ENCODE measurements around the gene DAGLA. TPM values are rescaled to one million over a fixed set of nuclear protein-coding genes. Genes with fewer than 3 reads are reported as not detected.
A peak's percentile ranks its signal among the peaks of the same experiment; 100 is the strongest.

The DAGLA gene
- polyA plus RNA-seq, 4 donors = 3.3 to 4.7 (median 3.4) TPM

DNA sequence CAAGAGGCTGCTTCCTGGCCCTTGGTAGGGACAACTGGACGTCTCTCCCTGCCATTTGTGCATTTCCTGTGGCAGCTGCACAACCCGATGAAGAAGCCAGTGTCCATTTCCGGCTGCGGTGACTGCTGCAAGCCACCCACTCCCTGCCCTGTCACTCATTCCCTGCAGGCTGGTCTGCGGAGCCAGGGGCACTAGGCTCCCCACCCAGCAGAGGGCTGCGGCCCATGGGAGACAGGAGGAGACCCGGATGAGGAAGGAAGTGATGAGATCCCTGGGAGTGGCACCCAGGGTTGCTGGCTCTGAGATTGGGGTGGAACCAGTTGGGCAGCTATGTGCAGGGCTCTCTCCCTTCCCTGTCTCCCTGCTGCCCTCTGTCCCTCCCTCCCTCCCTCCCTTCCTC lies 62.2 kb downstream of the DAGLA start:
- DNase-seq (ENCODE audit: low read depth in 4 of 4, low spot score in 3 of 4) = no peak

DNA sequence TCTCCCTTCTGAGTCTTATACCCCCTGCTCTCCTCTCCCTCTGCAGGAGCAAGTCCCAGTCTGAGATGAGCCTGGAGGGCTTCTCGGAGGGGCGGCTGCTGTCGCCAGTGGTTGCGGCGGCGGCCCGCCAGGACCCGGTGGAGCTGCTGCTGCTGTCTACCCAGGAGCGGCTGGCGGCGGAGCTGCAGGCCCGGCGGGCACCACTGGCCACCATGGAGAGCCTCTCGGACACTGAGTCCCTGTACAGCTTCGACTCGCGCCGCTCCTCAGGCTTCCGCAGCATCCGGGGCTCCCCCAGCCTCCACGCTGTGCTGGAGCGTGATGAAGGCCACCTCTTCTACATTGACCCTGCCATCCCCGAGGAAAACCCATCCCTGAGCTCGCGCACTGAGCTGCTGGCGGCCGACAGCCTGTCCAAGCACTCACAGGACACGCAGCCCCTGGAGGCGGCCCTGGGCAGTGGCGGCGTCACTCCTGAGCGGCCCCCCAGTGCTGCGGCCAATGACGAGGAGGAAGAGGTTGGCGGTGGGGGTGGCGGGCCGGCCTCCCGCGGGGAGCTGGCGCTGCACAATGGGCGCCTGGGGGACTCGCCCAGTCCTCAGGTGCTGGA lies 63.4 kb downstream of the DAGLA start:
- DNase-seq (ENCODE audit: low read depth in 4 of 4, low spot score in 3 of 4) = no peak

DNA sequence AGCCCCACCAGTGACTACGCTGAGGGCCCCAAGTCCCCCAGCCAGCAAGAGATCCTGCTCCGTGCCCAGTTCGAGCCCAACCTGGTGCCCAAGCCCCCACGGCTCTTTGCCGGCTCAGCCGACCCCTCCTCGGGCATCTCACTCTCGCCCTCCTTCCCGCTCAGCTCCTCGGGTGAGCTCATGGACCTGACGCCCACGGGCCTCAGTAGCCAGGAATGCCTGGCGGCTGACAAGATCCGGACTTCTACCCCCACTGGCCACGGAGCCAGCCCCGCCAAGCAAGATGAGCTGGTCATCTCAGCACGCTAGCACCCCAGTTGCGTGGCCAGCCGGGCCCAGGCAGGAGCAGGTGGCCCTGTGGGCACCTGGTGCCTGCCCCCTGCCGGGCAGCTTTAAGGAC lies 64.0 kb downstream of the DAGLA start:
- no peak for DNase-seq (ENCODE audit: low read depth in 4 of 4, low spot score in 3 of 4)

DNA sequence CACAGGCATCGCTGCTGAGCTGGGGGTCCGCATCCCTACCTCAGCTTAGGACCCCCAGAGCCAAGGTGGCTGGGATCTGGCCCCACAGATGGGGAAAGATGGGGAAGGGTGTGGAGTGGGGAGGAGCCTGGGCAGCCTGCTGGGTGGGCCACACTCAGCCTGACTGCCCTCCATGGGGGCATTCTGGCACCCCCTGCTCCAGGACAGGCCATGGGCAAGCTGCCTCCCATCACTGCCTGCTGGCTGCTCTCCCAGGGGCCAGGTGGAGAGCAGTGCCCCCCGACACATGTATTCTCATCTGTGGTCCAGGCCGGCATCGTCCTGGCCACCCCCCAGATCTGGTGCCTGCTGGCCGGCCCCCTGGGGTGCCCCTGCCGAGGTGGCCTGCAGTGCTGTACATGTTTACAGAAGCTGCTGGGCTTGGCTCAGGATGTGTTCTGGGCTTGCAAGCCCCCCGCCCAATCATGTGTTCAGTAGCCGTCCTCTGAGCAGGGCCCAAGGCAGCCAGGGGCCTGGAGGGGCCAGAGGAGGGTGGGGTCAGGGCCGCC lies 64.5 kb downstream of the DAGLA start:
- DNase-seq (ENCODE audit: low read depth in 4 of 4, low spot score in 3 of 4) = no peak

DNA sequence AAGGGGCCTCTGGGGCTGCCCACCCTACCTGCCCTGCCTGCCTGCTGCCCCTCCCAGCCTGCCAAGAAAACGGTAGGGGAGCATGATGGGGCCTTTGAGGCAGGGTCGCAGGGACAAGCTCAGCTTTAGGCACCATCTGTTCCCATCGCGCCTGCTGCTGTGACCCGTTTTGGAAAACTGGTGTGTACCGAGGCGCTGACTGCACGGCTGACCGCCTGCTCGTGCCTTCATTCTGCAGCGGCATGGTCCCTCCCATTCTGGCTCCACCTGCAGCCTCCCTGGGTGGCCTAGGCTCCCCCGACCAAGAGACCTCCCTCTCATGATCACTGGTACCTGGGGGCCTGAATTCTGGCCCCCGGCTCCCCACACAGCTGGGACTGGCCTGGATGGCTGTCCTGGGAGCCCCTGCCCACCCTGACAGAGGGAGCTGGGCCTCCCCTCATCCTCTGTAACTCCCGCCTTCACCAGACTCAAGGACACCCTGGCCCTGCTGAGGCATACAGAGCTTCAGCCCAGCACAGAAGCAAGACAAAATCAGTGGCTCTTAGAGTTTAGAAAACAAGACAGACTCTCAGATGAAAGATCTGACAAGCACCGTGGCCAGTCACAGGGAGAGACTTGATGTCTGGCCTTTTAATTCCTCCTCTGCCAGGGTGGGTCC lies 65.7 kb downstream of the DAGLA start:
- DNase-seq (ENCODE audit: low read depth in 4 of 4, low spot score in 3 of 4) = no peak

DNA sequence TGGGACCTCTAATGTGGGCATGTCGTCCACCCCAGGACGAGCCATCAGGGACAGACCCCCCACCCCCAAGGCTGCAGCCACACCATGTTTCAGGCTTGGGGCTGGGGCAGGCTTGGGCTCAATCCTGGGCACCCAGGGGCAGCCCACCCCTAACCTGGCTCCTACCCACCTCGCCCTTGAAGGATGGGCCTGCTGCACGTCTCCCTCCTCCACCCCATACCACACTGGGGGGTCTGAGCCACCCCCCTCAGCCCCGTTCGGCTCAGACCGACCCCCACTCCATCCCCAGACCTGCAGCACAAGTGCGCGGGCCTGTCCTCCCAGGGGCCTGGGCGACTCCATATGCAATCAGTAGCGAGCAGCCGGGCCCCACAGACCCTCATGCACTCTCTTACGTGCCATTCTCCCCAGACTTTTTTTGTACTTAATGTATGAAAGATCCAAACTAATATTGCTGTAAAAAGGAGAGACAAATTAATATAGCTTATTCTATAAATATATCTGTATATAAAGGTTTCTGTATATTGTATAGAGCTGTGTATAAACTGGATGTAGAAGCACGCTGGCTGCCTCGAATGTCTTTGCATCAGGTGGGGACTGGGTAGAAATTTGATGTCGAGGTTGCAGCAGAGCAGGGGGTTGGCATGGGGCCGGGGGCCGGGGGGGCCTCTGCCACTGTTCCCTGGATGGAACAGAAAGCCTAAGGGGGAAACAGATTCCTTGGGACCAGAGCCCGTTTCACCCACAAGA lies 66.4 kb downstream of the DAGLA start:
- DNase-seq (ENCODE audit: low read depth in 4 of 4, low spot score in 3 of 4) = no peak

DNA sequence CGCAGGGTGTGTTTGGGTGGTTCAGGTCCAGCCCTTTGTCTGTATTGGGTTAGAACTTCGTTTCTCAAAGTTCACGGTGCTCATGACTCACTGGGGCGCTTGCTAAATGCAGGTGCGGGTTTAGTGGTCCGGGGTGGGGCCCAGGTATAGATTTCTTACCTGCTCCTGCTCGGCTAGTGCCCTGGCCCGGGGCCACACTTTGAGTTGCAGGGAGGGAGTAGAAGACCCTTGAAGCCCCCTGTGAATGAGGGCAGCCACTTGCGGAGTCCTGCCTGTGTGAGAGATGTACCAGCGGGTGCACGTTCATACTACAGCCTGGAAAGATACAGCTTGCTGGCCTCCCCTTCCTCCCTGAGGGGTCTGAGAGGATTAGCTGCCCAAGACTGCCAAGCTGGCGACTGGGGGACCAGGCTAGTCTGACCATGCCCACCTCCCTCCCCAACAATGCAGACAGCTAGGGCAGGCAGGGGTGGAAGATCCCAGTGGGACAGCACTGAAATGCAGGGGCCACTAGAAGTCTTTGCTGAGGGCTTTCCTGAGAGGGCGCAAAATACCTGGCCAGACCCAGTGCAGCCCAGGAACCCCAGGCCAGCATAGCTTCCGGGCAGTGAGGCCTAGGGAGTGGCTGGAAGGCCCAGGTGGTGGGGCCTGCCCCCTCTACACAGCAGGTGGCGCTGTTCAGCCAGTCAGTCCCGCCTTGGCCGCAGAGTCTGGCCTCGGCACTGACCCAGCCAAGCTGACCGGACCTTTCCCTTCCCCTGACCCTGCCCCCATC lies 67.2 kb downstream of the DAGLA start:
- DNase-seq (ENCODE audit: low read depth in 4 of 4, low spot score in 3 of 4) = no peak

DNA sequence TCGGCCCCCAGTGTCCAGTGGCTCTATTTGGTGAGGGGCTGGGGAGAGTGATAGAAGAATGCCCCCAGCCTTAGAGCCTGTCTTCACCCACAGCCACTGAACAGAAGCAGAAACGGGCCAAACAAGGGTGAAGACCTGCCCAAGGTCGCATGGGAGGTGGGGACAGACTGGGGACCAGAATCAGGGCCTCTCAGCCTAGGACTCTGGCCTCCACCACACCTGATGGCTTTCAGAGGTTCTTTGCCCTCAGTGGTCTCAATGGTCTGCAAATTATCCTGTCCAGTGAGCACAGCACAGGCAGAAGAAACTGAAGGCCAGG lies 67.7 kb downstream of the DAGLA start:
- DNase-seq (ENCODE audit: low read depth in 4 of 4, low spot score in 3 of 4) = no peak

DNA sequence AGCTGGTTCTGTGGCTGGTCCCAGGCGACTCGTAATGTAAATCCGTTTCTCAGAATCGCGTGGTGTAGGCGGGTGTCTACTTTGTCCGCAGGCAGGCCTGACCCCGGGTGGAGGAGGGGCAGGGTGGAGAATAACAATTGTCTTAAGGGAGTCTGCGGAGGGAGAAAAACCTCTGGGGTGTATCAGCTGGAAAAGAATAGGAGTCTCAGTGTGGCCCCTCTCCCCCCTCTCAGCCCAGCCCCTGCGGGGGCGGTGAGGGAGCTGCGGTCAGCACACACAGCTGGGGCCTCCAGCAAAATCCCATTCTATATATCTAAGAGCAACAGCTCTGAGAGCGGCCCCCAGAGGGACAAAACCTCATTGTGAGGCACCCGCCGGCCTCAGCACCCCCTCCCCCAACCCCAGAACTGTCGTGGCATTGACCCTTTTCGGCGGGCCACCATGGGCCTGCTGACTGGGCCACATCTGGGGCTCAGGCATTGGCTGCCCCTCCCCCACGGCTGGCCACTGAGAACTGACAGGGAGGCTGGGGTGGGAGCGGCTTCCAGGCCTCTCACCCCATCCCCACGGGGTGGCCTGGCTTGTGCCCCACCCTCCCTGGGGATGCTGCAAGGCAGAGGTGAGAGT lies 69.5 kb downstream of the DAGLA start:
- DNase-seq (ENCODE audit: low read depth in 4 of 4, low spot score in 3 of 4) = peak in 1 of 4 donors; percentile 46

DNA sequence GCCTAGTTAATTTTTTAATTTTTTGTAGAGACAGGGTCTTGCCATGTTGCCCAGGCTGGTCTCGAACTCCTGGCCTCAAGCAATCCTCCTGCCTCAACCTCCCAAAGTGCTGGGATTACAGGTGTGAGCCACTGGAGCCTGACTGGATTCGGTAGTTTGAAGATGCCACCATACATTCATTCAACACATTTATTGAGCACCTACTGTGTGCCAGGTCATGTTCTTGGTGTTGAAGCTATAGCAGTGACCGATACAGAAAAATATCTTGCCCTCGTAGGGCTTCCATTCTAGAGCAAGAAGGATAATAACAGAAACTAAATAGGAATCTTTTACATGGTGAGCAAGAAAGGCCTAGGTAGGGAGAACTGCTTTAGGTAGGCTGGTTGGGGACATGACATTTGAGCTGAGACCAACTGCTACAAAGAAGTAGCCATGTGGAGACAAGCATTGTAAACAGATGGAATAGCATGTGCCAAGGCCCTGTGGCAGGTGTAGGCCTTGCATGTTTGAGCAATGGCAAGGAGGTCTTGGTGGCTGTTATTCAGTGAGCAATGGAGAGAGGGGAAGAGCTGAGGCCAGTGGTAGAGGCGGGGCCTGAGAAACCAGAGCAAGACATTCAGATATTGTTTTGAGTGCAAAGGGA lies 70.6 kb downstream of the DAGLA start:
- no peak for DNase-seq (ENCODE audit: low read depth in 4 of 4, low spot score in 3 of 4)

DNA sequence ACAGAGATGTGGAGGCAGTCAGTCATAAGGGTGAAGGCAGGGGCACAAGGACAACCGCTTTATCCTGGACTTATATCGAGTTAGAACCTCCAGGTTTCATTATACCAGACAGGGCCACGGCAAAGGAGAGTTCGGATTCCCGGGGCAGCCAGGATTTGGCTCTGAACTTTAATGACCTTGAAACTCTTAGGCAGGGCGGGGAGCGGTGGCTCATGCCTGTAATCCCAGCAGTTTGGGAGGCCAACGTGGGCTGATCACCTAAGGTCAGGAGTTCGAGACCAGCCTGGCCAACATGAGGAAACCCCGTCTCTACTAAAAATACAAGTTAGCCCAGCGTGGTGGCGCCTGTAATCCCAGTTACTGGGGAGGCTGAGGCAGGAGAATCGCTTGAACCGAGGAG lies 71.2 kb downstream of the DAGLA start:
- DNase-seq (ENCODE audit: low read depth in 4 of 4, low spot score in 3 of 4) = no peak

DNA sequence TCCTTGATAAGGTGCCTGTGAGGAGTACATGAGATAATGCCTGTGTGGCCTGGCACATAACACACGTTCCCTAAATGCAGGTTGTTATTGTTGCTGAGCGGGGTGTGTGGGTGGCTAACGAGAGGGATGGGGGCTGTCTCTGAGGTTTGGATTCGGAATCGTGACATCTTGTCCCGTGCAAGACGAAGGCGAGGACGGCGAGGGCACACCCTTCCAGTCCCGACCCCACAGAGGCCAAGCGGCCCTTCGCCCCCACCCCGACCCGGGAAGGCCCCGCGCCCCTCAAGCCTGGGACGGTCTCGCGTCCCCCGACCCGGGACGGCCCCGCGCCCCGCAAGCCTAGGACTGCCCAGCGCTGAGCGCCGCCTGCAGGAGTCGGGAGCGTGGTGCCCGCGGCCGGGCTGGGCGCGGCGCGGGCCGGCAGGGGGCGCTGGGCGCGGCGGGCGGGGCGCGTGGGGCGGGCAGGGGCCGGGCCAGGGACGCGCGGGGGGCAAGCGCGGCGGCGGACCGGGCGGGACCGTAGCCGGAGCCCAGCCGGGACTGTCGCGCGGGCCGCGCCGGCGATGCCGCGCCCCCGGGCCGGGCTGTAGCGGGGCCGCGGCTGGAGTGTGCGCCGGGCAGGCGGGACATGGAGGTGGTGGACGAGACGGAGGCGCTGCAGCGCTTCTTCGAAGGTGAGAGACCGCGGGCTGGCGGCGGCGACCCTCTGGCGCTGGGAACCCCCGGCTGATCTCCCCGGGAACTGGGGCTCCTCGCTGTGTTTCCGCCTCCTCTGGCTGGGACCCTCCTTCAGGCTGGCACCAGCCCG lies 72.1 kb downstream of the DAGLA start, which contains the start of gene MYRF:
Gene MYRF (plus strand): TSS at position 520 of the 808 bp plus-strand sequence. CDS start 109 bp downstream, at position 629.
- DNase-seq (ENCODE audit: low read depth in 4 of 4, low spot score in 3 of 4) = no peak

DNA sequence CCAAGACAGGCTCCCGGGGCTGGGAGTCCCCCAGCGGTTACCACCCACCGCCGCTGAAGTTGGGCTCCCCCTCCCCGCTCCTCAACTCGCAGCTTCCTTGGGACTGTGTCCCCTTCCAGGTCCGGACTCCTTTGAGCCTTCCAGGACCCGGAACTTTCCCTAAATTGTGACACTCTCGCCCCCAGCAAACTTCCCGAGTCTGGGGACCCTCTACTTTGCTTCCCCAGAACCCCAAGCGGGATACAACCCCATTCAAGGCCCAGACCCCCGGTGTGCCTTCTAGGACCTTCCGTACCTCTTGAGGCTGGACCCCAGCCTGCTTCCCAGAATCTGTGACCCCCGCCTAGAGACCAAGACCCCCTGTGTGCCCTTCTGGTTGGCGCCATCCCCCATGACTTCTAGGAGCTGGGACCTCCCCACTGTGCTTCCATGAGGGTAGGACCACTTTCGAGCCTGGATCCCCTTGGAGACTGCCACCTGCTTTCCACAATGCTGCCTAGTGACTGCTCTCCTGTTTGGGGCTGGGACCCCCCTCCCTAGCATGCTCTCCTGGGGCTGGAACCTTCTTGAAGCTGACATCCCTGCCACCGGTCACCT lies 72.8 kb downstream of the DAGLA start:
- no peak for DNase-seq (ENCODE audit: low read depth in 4 of 4, low spot score in 3 of 4)

DNA sequence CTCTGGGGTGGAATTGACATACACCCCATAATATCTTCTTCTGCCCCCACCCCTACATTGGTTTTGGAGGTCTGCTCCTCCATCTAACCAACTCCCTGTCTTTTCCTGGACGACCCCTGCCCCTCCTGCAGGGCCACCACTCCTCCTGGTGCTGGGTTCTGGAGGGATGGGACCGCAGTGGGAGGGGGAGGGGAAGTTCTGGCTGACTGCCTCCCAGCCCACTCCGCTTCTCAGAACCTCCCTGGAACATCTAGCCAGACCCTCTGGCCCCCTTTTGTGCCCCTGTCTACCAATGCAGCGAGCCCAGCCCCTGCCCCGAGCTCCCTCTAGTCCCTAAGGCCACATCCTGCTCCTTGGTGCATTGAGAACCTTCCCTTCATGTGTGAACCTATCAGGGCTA lies 73.5 kb downstream of the DAGLA start:
- no peak for DNase-seq (ENCODE audit: low read depth in 4 of 4, low spot score in 3 of 4)

DNA sequence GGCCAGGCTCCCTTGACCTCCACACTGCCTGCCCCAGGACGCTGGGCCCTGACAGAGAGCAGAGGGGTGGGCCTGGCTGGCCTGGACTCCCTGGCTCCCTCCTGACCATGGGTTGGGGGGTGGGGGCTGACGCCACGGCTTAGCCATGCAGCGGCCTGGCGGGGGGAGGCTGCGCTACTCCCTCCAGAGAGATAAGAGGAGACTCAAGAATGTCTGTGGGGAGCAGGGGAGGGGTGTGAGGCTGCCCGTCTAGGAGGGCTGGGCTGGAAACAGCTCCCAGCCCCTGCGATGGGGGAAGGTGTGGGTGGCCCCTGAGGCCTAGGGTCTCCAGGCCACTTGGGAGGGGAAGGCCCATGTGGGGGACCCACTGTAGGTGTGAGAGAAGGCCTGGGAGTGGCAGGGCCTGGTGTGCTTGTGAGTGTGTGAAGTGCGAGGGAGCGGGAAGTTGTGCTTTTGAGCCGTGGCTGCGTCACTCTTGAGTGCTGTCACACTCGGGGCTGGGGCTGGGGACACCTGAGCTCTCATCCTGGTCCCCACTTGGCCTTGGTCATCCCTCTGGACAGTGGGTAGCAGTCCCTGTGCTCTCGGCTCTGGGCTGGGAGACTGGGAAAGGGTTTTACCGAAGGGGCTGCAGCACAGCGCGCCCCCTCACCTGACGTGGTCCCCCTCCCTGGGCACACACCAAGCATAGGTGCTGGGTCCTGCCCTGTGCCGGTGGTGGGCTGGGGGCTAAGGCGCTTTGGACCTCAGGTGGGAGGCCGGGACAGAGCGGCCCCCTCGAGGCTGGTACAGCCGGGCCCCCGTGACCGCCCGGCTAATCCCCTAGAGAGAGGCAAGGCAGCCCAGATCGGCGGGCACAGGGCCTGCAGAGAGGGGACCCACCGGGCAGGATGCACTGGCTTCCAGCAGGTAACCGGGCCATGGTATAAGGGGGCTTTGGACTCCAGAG lies 74.6 kb downstream of the DAGLA start:
- DNase-seq (ENCODE audit: low read depth in 4 of 4, low spot score in 3 of 4) = no peak

DNA sequence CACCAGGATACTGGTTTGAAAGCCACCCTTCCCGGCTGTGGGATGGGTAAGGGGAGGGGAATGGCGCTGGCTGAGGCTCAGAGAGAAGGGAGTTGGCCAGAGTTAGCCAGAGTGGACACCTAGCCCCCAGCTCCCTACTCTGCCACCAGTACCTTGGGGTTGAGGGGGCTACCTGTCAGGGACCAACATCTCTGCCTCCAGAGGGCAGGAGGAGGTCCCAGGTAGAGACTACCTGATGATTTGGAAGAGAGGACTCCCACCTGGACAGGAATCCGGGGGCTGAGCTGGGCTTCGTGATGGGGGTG lies 75.9 kb downstream of the DAGLA start:
- DNase-seq (ENCODE audit: low read depth in 4 of 4, low spot score in 3 of 4) = no peak

DNA sequence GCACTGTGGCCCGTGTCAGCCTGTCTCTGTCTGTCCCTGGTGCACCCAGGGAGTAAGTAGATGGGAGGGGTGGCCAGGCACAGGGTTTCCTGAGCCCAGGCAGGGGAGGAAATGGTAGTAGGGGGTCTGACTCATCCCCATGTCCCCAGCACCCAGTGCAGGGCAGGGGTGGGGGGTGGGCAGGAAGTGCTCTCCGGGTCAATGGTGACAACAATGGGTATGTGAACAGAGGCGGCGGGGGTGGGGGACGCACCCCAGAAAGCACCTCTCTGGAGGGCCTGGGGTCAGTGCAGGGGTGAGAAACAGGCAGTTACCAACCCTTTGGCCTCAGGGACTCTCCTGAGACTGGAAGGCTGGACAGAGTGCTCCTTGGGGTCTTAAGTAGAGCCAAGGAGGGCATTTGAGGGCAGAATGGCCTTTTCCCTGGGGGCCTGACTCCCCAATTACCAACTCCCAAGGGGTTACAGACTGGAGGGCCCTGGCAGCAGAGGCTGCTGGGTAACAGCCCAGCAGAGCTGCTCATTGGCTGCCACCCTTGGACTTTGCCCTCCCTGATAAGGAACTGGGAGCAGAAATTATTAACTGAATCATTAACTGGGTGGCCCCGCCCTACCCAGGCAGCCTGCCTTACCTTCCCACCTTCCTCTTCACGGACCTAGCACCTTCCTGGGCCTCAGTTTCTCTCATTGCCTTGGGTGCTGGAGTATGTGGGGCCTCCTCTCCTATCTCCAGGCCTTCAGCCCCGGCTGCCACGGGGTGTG lies 76.4 kb downstream of the DAGLA start:
- DNase-seq (ENCODE audit: low read depth in 4 of 4, low spot score in 3 of 4) = no peak
